ENCODE measurements around the gene HOXD9.

DNA sequence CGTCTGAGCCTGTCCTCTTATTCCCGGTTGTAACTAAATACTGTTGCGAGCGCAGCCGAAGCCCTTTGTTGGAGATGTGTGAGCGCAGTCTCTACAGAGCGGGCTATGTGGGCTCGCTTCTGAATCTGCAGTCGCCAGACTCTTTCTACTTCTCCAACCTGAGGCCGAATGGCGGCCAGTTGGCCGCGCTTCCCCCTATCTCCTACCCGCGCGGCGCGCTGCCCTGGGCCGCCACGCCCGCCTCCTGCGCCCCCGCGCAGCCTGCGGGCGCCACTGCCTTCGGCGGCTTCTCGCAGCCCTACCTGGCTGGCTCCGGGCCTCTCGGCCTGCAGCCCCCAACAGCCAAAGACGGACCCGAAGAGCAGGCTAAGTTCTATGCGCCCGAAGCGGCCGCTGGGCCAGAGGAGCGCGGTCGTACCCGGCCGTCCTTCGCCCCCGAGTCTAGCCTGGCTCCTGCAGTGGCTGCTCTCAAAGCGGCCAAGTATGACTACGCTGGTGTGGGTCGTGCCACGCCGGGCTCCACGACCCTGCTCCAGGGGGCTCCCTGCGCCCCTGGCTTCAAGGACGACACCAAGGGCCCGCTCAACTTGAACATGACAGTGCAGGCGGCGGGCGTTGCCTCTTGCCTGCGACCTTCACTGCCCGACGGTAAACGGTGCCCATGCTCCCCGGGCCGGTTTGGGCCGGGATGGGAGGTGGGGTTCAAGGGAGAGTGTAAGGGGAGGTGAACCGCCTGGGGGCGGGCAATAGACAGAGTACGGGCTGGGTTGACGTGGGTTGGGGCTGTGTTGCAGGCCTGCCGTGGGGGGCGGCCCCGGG lies 22.6 kb upstream of the HOXD9 start, which contains the start of gene HOXD12:
- no peak for TF ChIP-seq POLR2A (IDR thresholded peaks at IDR 0.05)
- TF ChIP-seq, protein P1, sequence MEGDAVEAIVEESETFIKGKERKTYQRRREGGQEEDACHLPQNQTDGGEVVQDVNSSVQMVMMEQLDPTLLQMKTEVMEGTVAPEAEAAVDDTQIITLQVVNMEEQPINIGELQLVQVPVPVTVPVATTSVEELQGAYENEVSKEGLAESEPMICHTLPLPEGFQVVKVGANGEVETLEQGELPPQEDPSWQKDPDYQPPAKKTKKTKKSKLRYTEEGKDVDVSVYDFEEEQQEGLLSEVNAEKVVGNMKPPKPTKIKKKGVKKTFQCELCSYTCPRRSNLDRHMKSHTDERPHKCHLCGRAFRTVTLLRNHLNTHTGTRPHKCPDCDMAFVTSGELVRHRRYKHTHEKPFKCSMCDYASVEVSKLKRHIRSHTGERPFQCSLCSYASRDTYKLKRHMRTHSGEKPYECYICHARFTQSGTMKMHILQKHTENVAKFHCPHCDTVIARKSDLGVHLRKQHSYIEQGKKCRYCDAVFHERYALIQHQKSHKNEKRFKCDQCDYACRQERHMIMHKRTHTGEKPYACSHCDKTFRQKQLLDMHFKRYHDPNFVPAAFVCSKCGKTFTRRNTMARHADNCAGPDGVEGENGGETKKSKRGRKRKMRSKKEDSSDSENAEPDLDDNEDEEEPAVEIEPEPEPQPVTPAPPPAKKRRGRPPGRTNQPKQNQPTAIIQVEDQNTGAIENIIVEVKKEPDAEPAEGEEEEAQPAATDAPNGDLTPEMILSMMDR (IDR thresholded peaks at IDR 0.05) = no peak
